22Rv1 (cell line): Measurements from ENCODE around the gene TTC28.

Experiments
- CTCF ChIP-seq: fragments of 450-650 bp; IDR thresholded peaks from 2 replicates; pipeline ENCODE4 v1.5.1; 2017; ENCODE audit warnings: mild to moderate bottlenecking
- ZFX ChIP-seq: fragments of 450-650 bp; IDR thresholded peaks from 2 replicates; pipeline ENCODE4 v1.6.1; 2017; ENCODE audit warnings: antibody characterized with exemption, borderline replicate concordance

GRCh38 chr22:28237783-28238182 is 441.9 kb downstream of the TTC28 start:
- TF ChIP-seq CTCF: no peak
- TF ChIP-seq ZFX: no peak
